ENCODE measurements around the gene GDPD5. TPM values are rescaled to one million over a fixed set of nuclear protein-coding genes. Genes with fewer than 3 reads are reported as not detected.

The GDPD5 gene
- total and polyA plus RNA-seq, 9 of the 15 experiments (the other 6 are each of a cell fraction or from before 2014, with no cell fraction given) = 0.32 to 27.3 (median 8.0) TPM

DNA sequence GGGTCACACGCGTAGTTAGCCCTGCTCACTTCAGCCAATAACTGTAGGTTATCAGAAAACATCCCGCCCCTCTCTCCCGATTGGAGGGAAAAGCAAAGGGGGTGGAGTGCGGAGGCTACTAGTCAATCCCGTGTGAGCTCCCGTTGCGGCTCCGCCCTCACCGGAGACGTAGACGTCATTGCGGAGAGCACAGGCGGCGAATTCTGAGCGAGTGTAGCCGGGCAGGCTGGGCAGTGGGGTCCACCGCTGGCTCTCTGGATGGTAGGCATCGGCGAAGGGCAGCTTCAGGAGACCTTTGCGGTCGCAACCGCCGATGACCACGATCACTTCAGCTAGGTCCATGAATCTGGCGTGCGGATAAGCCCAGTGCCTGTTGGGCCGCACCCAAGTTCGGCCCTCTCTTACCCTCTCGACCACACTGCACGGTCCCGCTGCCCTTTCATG is 97.4 kb downstream of the GDPD5 start:
- H3K9me1 ChIP-seq (ENCODE audit: control insufficient read depth, insufficient read depth, low read length) = no peaks in the 10 kb centered on the region

More for the DNA sequence above, 97.4 kb downstream of the GDPD5 start:
- H3K4me1 ChIP-seq (replicated peaks in 1 of 2; ENCODE audit: control insufficient read depth in 2 of 2, insufficient read depth in 2 of 2, low read length in 2 of 2) = peaks cover 1 to 16% of the 10 kb centered on the region in 2 experiments; a peak in 4 of 5 replicates
- TF ChIP-seq, protein P1, sequence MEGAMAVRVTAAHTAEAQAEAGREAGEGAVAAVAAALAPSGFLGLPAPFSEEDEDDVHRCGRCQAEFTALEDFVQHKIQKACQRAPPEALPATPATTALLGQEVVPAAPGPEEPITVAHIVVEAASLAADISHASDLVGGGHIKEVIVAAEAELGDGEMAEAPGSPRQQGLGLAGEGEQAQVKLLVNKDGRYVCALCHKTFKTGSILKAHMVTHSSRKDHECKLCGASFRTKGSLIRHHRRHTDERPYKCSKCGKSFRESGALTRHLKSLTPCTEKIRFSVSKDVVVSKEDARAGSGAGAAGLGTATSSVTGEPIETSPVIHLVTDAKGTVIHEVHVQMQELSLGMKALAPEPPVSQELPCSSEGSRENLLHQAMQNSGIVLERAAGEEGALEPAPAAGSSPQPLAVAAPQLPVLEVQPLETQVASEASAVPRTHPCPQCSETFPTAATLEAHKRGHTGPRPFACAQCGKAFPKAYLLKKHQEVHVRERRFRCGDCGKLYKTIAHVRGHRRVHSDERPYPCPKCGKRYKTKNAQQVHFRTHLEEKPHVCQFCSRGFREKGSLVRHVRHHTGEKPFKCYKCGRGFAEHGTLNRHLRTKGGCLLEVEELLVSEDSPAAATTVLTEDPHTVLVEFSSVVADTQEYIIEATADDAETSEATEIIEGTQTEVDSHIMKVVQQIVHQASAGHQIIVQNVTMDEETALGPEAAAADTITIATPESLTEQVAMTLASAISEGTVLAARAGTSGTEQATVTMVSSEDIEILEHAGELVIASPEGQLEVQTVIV (CRISPR knock-in tag; IDR thresholded peaks at IDR 0.05; ENCODE audit: borderline replicate concordance) = no peak
- TF ChIP-seq NFYB (IDR thresholded peaks at IDR 0.05; ENCODE audit: extremely low read depth, insufficient read length) = peak; percentile 31
- TF ChIP-seq, protein P2, sequence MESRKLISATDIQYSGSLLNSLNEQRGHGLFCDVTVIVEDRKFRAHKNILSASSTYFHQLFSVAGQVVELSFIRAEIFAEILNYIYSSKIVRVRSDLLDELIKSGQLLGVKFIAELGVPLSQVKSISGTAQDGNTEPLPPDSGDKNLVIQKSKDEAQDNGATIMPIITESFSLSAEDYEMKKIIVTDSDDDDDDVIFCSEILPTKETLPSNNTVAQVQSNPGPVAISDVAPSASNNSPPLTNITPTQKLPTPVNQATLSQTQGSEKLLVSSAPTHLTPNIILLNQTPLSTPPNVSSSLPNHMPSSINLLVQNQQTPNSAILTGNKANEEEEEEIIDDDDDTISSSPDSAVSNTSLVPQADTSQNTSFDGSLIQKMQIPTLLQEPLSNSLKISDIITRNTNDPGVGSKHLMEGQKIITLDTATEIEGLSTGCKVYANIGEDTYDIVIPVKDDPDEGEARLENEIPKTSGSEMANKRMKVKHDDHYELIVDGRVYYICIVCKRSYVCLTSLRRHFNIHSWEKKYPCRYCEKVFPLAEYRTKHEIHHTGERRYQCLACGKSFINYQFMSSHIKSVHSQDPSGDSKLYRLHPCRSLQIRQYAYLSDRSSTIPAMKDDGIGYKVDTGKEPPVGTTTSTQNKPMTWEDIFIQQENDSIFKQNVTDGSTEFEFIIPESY (CRISPR knock-in tag; IDR thresholded peaks at IDR 0.05) = 0 out of 2 replicates have a peak, but pooled peaks have one; percentile 49
- TF ChIP-seq HNRNPK (IDR thresholded peaks at IDR 0.05; ENCODE audit: low read depth, low read length, poor library complexity, severe bottlenecking) = no peak
- WGBS (ENCODE audit: insufficient coverage, low coverage, missing lambda C conversion rate) = 74% methylated on average over 31 of the region's 32 CpGs
- H4K20me1 ChIP-seq (replicated peaks; ENCODE audit: control insufficient read depth, insufficient read depth, low read length) = peaks cover 1% of the 10 kb centered on the region; the same call in 1 of the 2 replicates
- DNase-seq (ENCODE audit: extremely low read depth in 1 of 4, low spot score in 3 of 4) (peak in 3 of 4 experiments; percentile 65 to 75 (median 68)), FAIRE-seq (no peak), ATAC-seq (peak; percentile 70)
- no peaks in the 10 kb centered on the region for H3K79me2 ChIP-seq (ENCODE audit: control insufficient read depth, insufficient read depth, low read length)
- no peaks in the 10 kb centered on the region for H3K9me3 ChIP-seq (replicated peaks; ENCODE audit: control insufficient read depth, insufficient read depth, low read depth, low read length)
- ChIA-PET CTCF (ENCODE audit: low intra/inter-chr PET ratio) (no interaction called here), POLR2A (interaction anchor here (0.6 kb wide), 1 partner anchor 96 kb away, joined by 3 read pairs; no protein-coding TSS in a partner anchor)
- no peak overlapping the region for H3K4me3 ChIP-seq
- H3K27me3 ChIP-seq (ENCODE audit: control insufficient read depth in 2 of 2, insufficient read depth in 2 of 2, low read length in 2 of 2) = peaks cover 4 to 22% of the 10 kb centered on the region in 2 experiments; a peak in 4 of 5 replicates
- H2AFZ ChIP-seq (ENCODE audit: low read depth, low read length) = no peak overlapping the region
- intact Hi-C loops (cut with micrococcal nuclease) (no loop called here), in situ Hi-C loops (cut with MboI) (loop anchor here (25.0 kb wide), 1 partner anchor 434 kb away; no protein-coding TSS in a partner anchor)
- H3K4me2 ChIP-seq (ENCODE audit: insufficient read depth, low read length) = no peak overlapping the region
- H3K27ac ChIP-seq (ENCODE audit: extremely low read depth, low read depth, low read length) = no peak overlapping the region
- no peaks in the 10 kb centered on the region for H3K36me3 ChIP-seq (ENCODE audit: control insufficient read depth, insufficient read depth, low read length)
- BruUV-seq (replicated peaks) = no TSS peak
- H3K9ac ChIP-seq (ENCODE audit: insufficient read depth in 1 of 2, low read depth in 2 of 2, low read length in 2 of 2) = no peak overlapping the region; a peak in 1 of 4 replicates
